GM12873 (cell line): ENCODE data around the gene MKX.

Experiments
- CTCF ChIP-seq: IDR thresholded peaks from 2 replicates; pipeline ENCODE4 v1.5.1; 2012; ENCODE audit warnings: low read depth, mild to moderate bottlenecking, moderate library complexity, low read length, control low read depth; ENCODE audit not compliant: insufficient read depth; ENCODE audit errors: missing control alignments

The MKX gene

GRCh38 chr10:27771231-27771630 lies 25.6 kb upstream of the MKX start:
- TF ChIP-seq CTCF = no peak

- TF ChIP-seq CTCF = no peak
Observed at GRCh38 chr10:27770181-27770580, 24.6 kb upstream of the MKX start.

- no peak for TF ChIP-seq CTCF
Observed at GRCh38 chr10:27760867-27761266, 15.2 kb upstream of the MKX start.

GRCh38 chr10:27759483-27760272 lies 14.1 kb upstream of the MKX start:
- no peak for TF ChIP-seq CTCF

GRCh38 chr10:27752673-27753237 lies 7.1 kb upstream of the MKX start:
- TF ChIP-seq CTCF = no peak

- TF ChIP-seq CTCF = no peak
Observed at GRCh38 chr10:27748601-27749000, 3.0 kb upstream of the MKX start.

GRCh38 chr10:27747096-27747451 lies 1.5 kb upstream of the MKX start:
- TF ChIP-seq CTCF = no peak
